Epithelial cell of proximal tubule (primary cell): ENCODE measurements around the gene ALDOA. TPM values are rescaled to one million over a fixed set of nuclear protein-coding genes. Genes with fewer than 3 reads are reported as not detected.
"Not testable (repeated sequence)": the region's sequence is repeated elsewhere in the genome, so short reads cannot be mapped to it uniquely, and the experiment has no call there.

Source experiments
- DNase-seq: peaks from one replicate; pipeline ENCODE4 v3.0.0-alpha.2; 2011; ENCODE audit warnings: low read depth
- H3K4me3 ChIP-seq: 2 replicates; pipeline ENCODE4 v1.5.1; 2011; ENCODE audit warnings: low read depth, mild to moderate bottlenecking, low read length
- CTCF ChIP-seq: conservative IDR thresholded peaks from 2 replicates; pipeline ENCODE4 v1.5.1; 2012; ENCODE audit warnings: low read depth, mild to moderate bottlenecking, low read length
- total RNA-seq: library from RNA; depleted of rRNA; stranded (reverse); fragments of >200 nt; gene quantifications from 2 replicates; pipeline ENCODE4 v1.2.3, GENCODE V29; 2015

The ALDOA gene
- total RNA-seq, 1 donor from 2014 or later = 2,089 TPM

DNA sequence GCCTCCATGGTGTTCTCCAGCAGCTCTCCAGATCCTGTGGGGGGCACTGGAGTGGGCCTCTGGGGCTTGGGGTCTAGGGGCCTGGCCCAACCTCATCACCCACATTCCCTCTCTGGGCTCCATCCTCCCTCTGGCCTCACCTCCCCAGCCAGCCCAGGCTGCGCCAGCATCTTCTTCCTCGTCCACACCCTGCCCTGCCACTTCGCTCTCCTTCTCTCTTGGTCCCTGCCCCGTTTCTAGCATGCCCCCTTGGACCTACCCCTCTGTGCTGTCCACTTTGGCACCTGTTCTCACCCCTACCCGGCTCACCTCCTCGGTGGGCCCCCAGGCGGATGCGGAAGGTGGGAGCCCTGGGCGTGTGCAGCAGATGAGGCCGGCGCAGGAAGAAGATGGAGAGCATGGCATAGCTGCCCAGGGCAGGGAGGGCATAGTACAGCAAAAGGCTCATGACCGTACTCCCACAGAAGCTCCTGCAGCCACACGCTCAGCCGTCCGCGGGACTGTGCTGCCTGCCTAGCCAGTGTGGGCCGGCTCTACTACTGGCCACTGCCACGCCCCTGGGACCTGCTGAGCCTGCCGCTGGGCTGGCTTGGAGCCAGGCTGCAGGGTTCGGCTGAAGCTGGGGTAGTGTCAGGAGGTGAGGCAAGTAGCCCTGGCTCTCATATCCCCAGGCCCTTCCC, 47.6 kb downstream of the ALDOA start, which contains the start of gene GDPD3:
TSS of gene GDPD3 (minus strand) at position 507 of the 680 bp plus-strand sequence. CDS start at position 448, 59 bp downstream.
- no peak for TF ChIP-seq CTCF
- no peak within 1 kb of the TSS for H3K4me3 ChIP-seq
- no peak for DNase-seq

DNA sequence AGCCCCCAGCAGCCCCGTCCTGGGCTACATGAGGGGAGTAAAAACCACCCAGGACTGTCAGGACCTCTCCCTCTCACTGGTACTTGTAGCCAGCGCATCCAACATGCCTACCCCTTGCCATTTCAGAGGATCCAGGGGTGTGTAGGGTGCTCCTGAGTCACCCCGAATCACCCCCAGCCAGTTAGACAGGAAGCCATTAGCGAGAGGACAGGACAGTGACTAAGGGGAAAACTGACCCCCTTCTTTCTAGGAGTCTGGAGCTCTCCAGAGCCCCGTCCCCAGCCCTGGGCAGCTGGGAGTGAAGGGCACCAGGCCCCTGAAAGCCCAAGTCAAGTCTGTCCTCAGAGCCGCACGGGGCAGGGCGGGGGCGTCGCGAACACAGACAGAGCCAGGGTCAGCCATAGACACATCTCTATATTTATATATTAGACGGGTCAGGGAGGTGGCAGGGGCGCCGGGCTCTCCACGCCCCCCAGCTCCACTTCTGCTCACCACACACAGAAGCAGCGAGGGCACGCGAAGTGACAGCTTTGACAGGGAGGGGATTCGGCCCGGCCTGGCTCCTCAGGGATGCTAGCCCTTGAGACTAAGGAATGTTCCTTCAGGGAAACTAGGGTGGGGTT, 48.3 kb downstream of the ALDOA start:
- TF ChIP-seq CTCF = no peak
- no peak for DNase-seq
- no peak overlapping the region for H3K4me3 ChIP-seq

DNA sequence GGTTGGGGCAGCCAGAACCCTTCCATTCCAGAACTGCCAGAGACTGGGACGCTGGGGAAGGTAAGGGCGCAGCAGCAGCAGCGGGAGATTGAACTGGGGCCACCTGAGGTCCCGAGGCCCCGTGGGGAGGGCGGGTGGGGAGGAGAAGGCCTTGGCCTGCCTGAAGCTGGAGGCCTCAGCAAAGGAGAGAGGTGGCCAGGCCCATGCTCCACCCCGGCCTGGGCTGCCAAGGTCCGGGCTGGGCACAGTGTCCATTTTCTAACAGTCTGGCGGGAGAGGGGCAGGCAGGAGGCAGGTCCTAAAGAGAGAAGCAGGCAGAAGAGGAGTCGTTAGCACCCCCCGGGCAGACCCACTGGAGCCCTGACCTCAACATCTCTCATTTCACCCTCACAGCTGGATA, 48.9 kb downstream of the ALDOA start:
- TF ChIP-seq CTCF = no peak
- DNase-seq = no peak
- H3K4me3 ChIP-seq = no peak overlapping the region

DNA sequence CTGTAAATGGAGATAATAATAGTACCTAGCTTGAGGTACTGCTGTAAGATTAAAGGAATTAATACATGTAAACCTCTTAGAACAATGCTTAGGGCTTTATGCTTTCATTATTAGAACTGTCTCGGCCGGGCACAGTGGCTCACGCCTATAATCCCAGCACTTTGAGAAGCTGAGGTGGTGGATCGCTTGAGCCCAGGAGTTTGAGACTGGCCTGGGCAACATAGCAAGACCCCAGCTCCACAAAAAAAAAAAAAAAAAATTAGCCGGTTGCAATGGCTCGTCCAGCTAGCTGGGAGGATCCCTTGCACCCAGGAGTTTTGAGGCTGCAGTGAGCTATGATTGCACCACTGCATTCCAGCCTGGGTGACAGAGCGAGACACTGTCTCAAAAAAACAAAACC, 49.3 kb downstream of the ALDOA start:
- DNase-seq, H3K4me3 ChIP-seq: not testable (repeated sequence)

DNA sequence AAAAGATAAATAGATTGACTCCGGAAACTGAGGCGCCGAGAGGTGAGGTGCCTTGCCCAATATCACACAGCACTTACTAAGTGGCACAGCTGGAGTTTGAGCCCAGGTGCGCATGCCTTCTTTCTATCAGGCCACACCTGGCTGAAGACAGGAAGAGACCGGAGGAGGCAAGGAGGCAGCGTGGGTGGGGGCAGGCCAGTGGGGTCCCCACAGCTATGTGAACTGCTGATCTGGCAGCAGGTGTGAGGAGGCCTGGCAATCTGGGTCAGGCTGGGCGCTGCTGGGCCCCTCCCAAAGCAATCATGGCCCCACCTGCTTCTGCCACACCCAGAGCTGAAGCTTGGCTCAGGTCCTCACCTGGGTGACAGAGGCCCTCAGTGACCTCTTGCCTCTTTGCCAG, 49.7 kb downstream of the ALDOA start:
- H3K4me3 ChIP-seq = no peak overlapping the region
- no peak for TF ChIP-seq CTCF
- DNase-seq = no peak

GRCh38 chr16:30116291-30117207, 51.0 kb downstream of the ALDOA start:
- no peak for TF ChIP-seq CTCF
- H3K4me3 ChIP-seq = no peak overlapping the region
- DNase-seq = no peak

DNA sequence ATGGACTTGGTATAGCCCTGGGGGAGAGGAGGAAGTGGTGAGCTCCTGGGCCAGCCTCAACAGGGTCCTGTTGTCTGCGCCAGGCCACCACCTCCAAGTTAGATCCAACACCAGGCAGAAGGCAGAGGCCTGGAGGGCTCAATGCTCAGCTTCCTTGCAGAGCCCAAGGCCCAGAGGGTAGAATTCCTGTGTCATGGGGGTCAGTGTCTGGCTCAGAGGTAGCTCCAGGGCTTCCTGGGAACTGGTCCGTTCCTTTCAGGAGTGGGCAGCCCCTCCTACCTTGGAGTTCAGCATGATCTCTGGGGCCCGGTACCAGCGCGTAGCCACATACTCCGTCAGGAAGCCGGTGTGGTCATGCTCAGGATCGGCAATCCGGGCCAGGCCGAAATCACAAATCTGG, 52.2 kb downstream of the ALDOA start:
- H3K4me3 ChIP-seq = no peak overlapping the region
- no peak for TF ChIP-seq CTCF
- no peak for DNase-seq
